AG04450 (cell line): ENCODE data around the gene KIF22. TPM values are rescaled to one million over a fixed set of nuclear protein-coding genes. Genes with fewer than 3 reads are reported as not detected.
A peak's percentile ranks its signal among the peaks of the same experiment; 100 is the strongest.

Experiments used
- CTCF ChIA-PET: fragments of 300-600, 350-600 bp; formaldehyde crosslinking; extraction: SDS; loops from one replicate; lab custom pipeline; 2022; ENCODE audit warnings: antibody characterized with exemption, inconsistent platforms; lab: Charles Lee
- POLR2A ChIA-PET: fragments of 350-600 bp; formaldehyde crosslinking; extraction: SDS; loops from one replicate; lab custom pipeline; 2021; ENCODE audit warnings: antibody characterized with exemption, inconsistent platforms; lab: Yijun Ruan, JAX
- DNase-seq: peaks from one replicate; pipeline ENCODE4 v3.0.0-alpha.2; 2011; ENCODE audit warnings: low read depth, low spot score
- H3K27ac ChIP-seq: one replicate; pipeline ENCODE4 v1.5.1; 2012; ENCODE audit warnings: low read depth, low read length, control low read depth
- H3K27me3 ChIP-seq: one replicate; pipeline ENCODE4 v1.6.0; 2012; ENCODE audit warnings: low read length; ENCODE audit not compliant: control insufficient read depth, insufficient read depth
- H3K4me3 ChIP-seq: 2 replicates; pipeline ENCODE4 v1.5.1; 2011; ENCODE audit warnings: mild to moderate bottlenecking, low read depth, low read length, control low read depth
- H3K9me3 ChIP-seq: 2 replicates; pipeline ENCODE4 v1.5.1; 2012; ENCODE audit warnings: low read length; ENCODE audit not compliant: control insufficient read depth, insufficient read depth
- polyA plus RNA-seq: library from polyadenylated mRNA; depleted of rRNA; stranded (reverse); fragments of >200 nt; gene quantifications from 2 replicates; pipeline ENCODE4 v1.2.3, GENCODE V29; 2011
- TF ChIP-seq, protein P1 (sequence below): IDR thresholded peaks from 2 replicates; pipeline ENCODE4 v1.5.1; 2011; ENCODE audit warnings: low read depth, low read length, control low read depth, inconsistent platforms

KIF22 gene
- polyA plus RNA-seq, 1 experiment, result 14.1 TPM

DNA sequence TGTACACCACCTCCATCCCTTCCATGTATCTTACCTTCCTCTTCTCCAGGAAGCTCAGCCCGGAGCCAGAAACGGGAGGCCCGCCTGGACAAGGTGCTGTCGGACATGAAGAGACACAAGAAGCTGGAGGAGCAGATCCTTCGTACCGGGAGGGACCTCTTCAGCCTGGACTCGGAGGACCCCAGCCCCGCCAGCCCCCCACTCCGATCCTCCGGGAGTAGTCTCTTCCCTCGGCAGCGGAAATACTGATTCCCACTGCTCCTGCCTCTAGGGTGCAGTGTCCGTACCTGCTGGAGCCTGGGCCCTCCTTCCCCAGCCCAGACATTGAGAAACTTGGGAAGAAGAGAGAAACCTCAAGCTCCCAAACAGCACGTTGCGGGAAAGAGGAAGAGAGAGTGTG is 29.0 kb downstream of the KIF22 start:
- TF ChIP-seq, protein P1, sequence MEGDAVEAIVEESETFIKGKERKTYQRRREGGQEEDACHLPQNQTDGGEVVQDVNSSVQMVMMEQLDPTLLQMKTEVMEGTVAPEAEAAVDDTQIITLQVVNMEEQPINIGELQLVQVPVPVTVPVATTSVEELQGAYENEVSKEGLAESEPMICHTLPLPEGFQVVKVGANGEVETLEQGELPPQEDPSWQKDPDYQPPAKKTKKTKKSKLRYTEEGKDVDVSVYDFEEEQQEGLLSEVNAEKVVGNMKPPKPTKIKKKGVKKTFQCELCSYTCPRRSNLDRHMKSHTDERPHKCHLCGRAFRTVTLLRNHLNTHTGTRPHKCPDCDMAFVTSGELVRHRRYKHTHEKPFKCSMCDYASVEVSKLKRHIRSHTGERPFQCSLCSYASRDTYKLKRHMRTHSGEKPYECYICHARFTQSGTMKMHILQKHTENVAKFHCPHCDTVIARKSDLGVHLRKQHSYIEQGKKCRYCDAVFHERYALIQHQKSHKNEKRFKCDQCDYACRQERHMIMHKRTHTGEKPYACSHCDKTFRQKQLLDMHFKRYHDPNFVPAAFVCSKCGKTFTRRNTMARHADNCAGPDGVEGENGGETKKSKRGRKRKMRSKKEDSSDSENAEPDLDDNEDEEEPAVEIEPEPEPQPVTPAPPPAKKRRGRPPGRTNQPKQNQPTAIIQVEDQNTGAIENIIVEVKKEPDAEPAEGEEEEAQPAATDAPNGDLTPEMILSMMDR, result no peak
- no peak overlapping the region for H3K27ac ChIP-seq
- no peaks in the 10 kb centered on the region; the same call in 1 of the 2 replicates for H3K9me3 ChIP-seq
- no peak for DNase-seq
- no peaks in the 10 kb centered on the region for H3K27me3 ChIP-seq
- ChIA-PET POLR2A (interaction anchor here (0.8 to 1.1 kb wide), 4 partner anchors 7 to 81 kb away, joined by 3 to 5 read pairs (median 4); partner anchors contain the start of genes ASPHD1 and PRRT2), CTCF (interaction anchor here (1.2 to 5.6 kb wide), 2 partner anchors 12 to 29 kb away, joined by 3 to 41 read pairs; no protein-coding TSS in a partner anchor)
- peak overlapping the region; percentile 37 for H3K4me3 ChIP-seq

DNA sequence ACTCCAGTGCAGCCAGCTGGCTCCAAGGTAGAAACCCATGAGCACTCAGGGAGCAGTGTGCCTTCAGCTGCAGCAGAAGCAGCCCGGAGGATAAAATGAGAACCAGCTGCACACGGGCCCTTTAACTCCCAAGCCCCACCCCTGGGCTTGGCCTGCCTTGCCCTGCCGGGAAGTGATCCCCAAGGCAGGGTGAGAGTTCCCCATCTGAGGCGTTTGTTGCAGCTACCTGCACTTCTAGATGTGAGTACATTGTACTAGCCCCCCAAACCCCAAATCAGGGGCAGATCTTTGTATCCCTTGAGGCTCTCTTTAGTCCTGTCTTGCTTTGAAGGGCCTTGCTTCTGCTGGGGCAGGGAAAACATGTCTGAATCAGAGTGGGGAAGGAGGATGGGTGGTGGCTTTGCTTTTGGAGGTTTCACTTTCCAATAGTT is 29.7 kb downstream of the KIF22 start, which contains the start of gene MVP:
TSS of gene MVP (plus strand) at position 192 of the 431 bp plus-strand sequence. CDS start 10,088 bp downstream, outside the sequence.
- CTCF ChIA-PET, result interaction anchor here (1.2 to 5.6 kb wide), 2 partner anchors 12 to 28 kb away, joined by 3 to 41 read pairs; no protein-coding TSS in a partner anchor
- Histone ChIP-seq H3K27me3 (no peaks in the 10 kb centered on the region), H3K4me3 (peak within 1 kb of the TSS; percentile 93), H3K9me3 (no peaks in the 10 kb centered on the region; the same call in 1 of the 2 replicates), H3K27ac (peak within 1 kb of the TSS; percentile 92)
- TF ChIP-seq, protein P1, result no peak
- POLR2A ChIA-PET, result interaction anchor here (0.8 to 1.1 kb wide), 5 partner anchors 8 to 80 kb away, joined by 3 to 5 read pairs (median 4); partner anchors contain the start of genes ASPHD1, PRRT2 and SEZ6L2
- no peak for DNase-seq

DNA sequence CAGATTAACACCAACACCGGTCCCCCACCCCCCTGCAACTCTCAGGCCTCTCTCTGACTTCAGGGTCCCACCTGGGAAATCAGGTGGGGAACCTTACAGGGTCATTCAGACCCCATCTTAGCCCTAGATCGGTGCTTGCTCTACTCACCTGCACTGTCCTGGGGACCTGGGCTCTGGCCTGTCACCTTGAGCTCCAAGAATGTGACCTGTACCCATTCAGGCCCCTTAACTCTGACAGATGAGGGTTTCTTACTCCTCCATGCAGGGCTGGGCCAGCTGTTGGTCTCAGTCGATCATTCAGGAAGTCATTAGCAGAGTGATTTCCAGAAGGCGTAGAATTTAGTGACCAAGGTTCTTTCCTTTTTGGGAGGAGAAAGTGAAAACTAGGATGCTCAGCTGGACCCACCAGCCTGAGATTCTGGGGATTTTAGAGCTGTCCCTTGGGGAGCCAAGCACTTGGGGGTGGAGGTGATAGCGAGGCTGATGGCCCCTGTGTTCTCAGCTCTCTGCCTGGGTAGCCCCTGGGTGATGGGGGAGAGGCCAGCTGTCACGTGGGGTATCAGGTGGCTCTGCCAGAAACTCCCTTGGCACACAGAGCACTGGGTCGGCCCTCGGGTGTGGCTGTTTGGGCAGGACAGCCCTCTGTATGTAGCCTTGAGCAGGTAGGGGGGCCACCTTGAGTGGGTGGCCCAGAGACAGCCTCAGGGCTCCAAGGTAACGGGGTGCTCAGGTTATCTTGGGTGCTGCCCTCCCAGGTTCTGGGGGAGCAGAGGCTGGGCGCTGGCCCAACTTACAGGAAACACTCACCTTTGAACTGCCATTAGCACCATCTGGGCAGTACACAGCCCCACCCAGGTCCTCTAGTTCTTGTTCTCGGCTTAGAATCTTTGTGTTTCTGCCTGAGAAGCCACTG is 30.4 kb downstream of the KIF22 start:
- H3K9me3 ChIP-seq, result no peaks in the 10 kb centered on the region; the same call in 1 of the 2 replicates
- TF ChIP-seq, protein P1, result no peak
- POLR2A ChIA-PET, result interaction anchor here (0.8 to 1.1 kb wide), 3 partner anchors 13 to 78 kb away, joined by 4 to 5 read pairs (median 5); partner anchors contain the start of gene SEZ6L2
- DNase-seq, result no peak
- peak overlapping the region; percentile 92 for H3K27ac ChIP-seq
- CTCF ChIA-PET, result interaction anchor here (0.5 to 5.6 kb wide), 4 partner anchors 13 to 28 kb away, joined by 3 to 41 read pairs (median 6); no protein-coding TSS in a partner anchor
- peak overlapping the region; percentile 93 for H3K4me3 ChIP-seq
- H3K27me3 ChIP-seq, result no peaks in the 10 kb centered on the region

DNA sequence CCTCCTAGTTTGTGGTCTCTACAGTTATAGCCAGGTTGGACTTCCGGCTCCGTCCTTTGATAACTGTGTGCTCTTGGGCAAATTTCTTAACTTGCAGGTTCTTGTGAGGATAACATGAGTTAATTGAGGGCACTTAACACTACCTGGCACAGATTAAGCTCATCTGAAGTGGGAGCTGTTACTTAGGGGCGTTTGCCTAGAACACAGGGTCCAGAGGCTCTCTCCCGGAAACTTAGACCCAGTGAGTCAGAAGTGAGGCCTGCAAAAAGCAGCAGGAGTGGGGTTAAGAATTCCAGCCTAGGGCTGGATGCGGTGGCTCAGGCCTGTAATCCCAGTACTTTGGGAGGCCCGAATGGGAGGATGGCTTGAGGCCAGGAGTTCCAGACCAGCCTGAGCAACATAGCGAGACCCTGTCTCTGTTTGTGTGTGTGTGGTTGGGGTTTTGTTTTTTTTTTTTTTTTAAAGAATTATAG is 31.1 kb downstream of the KIF22 start:
- TF ChIP-seq, protein P1, result no peak
- DNase-seq, result no peak
- Histone ChIP-seq H3K4me3 (peak overlapping the region; percentile 93), H3K27me3 (no peaks in the 10 kb centered on the region), H3K9me3 (no peaks in the 10 kb centered on the region; the same call in 1 of the 2 replicates), H3K27ac (peak overlapping the region; percentile 92)
- POLR2A ChIA-PET, result interaction anchor here (0.8 to 0.9 kb wide), 2 partner anchors 14 to 17 kb away, joined by 5 to 6 read pairs; no protein-coding TSS in a partner anchor
- CTCF ChIA-PET, result interaction anchor here (0.5 to 1.7 kb wide), 3 partner anchors 27 to 411 kb away, joined by 3 to 7 read pairs (median 4); no protein-coding TSS in a partner anchor
